ENCODE data around the gene DUSP7.

DUSP7 gene, protein sequence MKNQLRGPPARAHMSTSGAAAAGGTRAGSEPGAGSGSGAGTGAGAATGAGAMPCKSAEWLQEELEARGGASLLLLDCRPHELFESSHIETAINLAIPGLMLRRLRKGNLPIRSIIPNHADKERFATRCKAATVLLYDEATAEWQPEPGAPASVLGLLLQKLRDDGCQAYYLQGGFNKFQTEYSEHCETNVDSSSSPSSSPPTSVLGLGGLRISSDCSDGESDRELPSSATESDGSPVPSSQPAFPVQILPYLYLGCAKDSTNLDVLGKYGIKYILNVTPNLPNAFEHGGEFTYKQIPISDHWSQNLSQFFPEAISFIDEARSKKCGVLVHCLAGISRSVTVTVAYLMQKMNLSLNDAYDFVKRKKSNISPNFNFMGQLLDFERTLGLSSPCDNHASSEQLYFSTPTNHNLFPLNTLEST

DNA sequence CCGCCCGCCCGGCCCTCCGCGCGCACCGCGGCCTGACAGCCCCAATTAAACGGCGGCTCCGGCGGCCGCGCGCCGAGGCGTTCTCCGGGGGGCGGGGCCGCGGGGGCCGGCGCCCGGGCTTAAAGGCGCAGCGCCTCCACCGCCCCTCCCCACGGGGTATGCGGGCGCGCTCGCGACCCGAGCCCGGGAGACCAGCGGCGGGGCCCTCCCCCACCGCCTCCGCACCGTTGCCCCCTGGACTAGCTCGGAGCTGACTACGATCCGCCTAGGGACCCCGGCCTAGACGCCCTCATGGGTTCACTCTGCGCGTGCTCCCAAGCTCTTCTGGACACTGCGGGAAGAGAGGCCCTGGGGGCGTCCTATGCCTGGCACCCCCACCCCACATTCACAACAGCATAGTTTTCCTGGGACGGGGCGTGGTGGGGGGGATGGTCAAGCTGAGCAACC is at the start of gene DUSP7:
Gene DUSP7, minus strand, starts transcription at position 51 of the 447 bp plus-strand sequence. CDS start 205 bp downstream, outside the sequence.
- peak; percentile 86 for DNase-seq

DNA sequence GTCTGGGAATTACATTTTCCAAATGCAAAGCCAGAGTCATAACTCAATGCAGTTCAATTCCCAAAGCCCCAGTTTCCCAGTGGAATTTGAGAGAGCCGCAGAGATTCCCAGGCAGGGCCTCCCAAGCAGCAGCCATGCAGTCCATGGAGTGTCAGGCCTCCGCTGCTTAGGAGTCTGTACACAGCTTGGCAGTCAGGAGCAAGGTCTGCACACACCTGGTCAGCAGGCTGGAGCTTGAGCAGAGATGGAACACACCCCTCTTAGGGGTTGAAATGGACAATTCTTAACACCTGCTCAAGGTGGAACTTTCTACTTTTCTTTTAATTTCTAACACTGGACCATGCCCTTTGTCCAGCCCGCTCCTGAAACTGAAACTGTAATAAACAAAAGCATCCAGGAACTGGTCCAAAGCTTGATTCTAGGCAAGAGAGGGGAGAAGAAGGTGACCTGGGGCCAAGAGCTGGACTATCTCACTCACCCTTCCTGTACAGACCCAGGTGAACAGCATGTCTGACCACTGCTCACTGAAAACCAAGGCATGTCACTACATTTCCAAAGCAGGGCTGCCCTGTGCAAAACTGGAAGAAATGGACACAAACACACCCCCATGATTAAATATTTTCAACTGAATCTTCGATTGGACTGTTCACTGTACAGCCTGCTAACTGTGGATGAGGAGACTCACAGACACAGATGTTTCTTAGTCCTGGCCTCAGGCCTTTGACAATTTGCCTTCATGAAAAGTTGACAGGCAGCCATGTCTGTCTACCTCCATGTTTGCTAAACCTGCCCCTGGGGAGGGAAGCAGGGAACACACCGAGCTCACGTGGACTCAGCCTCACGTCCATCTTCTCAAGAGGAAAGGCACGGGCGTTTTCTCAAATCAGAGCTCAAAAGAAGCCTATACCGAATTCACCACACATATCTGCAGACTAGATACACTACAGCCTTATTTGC is 48.6 kb upstream of the DUSP7 start:
- no peak for DNase-seq

DNA sequence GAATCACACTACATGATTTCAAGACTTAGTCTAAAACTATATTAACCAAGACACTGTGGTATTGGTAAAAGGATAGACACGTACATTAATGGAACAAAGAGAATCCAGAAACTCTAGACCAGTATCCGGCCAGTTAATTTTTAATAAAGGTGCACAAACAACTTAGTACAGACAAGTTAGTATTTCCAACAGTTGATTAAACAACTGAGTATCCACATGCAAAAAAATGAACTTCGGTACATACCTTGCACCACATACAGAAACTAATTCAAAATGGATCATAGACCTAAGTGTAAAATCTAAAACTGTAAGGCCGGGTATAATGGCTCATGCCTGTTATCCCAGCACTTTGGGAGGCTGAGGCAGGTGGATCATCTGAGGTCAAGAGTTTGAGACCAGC is 46.6 kb upstream of the DUSP7 start:
- no peak for DNase-seq

DNA sequence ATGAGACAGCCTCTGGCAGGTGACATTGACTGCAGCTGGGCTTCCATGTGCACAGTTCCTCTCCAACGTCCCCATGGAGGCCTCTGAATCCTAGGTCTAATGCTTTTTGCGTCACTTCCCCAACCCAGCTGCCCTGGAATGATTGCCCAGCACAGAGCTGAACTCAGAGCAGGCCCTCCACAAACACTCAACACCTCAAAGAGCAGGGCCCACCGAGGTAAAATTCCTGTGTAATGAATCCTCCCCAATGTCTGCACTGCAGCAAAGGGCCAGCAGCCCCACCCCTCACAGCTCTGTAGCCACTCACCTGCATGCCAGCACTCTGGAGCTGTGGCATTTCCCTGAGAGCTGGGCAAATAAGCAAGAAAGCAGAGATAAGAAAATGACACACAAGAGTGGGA is 42.6 kb upstream of the DUSP7 start:
- DNase-seq = no peak

DNA sequence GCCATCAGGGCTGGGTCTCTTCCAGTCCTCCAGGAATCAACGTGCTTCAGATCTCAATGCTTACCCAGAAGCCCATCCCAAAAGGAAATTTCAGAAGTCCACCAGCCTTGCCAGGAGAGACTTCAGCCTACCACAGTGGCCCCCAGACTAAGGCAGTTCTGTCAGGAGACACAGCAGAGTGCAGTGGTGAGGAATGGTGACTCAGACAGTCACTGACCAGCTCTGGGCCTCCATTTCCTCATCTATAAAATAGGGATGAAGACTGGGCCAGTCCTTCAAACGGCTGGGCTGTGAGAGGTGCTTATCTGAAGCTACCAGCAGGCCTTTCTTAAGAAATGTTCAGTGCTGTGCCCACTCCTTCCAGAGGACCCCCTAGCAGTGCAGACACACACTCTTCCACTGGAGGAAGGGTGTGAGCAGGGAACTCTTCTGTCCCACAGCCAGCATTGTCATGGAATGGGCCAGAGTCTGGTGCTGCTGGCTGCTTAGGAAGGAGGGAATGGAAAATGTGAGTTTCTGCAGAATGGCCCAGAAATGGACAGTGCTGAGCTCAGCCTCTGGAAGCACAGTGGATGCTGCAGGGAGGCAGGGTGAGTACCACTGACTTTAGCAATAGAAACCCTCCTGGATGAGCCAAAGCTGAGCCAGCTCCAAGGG is 41.6 kb upstream of the DUSP7 start:
- no peak for DNase-seq

DNA sequence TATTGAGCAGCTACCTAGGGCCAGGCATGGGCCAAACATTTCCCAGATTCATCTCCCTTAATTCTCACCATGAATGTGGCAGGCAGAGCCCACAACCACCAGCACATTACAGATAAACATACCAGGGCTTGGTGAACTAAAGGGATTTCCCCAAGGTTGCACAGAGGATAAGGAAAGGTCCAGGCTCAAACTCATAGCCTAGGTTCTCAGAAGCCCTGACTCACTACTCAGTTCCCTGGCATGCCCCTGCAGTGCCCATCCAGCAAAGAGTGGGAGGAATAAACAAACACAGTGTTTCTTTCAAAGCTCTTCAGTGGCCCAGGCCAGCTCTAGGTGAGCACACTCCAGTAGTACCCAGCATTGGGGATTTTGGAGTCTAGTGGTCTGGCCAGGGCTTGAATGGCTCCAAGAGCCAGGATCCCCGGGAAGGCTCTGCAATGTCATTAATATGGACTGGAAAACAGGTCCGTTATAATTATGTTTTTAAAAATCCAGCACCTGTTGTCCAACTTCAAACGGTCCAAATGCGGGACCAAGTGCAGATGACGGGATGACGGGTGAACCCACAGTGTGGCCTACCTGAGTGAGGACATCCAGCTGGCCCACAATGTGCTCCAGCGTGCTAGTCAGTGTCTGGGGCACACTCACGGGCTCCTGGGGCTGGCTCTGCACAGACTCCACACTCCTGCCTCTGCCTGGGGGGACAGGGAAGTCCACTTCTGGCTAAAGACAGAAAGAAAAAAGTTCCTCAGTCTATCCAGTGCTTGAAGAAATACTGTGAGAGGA is 39.8 kb upstream of the DUSP7 start:
- no peak for DNase-seq

DNA sequence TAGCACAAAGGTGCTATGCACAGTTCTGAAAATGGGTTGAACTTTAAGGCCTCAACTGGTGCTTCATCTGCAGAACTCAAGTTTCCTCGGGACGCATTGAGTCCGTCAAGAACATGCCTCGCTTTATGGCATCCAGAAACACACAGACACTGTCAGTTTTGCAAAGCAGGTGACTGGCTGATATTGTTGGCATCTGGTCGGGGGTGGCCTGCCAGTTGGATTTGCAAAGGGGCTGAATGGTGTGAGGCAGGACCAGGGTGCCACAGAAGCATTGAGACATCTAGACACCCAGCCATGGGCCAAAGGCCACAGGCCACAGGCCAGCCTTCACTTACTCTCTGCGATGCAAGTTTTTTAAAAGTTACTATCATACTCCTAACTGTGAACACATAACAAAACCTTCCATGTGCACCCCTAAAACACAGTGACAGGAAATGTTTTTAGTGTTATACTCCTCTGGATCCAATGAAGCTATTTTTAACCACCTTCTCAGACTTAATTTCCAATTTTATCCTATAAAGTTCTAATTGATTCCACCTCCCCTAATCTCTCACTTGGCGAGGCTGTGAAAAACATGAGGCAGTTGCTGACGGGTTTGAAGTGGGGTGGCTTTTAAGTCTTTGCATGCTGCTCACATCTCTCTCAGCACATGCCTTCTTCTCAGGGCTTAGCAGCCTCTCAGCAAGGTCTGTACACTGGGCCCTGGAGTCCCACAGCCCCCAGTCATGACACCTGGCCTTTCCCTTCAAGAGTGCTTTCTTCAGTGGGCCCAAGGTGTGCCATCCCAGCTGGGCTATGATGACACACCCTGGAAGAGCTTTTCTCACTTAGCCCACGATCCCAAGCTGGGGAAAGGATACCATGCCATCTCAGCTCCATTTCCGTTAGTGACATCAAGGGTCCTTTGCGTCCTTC is 38.5 kb upstream of the DUSP7 start:
- DNase-seq = no peak

DNA sequence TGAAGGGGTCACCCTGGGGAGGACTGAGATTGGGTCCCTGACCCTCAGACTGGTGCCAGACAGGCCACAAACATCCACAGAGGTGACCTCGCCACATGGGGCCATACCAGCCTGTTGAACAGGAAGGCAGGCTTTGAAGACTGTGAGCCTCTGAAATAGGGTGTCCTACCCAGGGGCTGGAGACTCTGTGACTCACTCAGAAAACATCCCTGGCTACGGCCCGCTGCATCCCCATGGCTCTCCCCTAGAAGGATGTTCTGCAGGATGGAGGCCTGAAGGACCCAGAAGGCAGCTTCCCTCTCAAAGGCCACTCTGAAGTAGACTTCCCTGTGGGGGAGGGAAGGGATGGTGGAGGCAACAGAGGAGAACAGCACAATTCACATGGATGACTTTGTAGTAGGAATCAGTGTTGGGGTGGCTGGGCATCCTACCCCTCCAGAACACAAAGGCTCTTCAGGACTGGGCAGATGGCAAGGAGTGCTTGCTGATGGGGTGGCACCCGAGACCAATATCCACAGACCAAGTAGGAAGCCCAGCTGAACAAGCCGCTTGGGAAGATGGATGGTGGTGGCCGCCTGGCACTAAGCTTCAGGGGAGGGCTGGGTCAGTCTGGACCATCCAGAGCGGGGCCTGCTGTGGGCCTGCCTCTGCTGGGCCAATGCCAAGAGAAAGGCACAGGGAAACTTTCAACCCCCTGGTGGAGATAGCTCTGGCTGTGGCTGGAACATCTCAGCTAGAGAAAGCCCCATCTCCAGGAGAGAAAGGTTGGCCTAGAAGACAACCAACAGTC is 37.6 kb upstream of the DUSP7 start:
- DNase-seq = no peak

DNA sequence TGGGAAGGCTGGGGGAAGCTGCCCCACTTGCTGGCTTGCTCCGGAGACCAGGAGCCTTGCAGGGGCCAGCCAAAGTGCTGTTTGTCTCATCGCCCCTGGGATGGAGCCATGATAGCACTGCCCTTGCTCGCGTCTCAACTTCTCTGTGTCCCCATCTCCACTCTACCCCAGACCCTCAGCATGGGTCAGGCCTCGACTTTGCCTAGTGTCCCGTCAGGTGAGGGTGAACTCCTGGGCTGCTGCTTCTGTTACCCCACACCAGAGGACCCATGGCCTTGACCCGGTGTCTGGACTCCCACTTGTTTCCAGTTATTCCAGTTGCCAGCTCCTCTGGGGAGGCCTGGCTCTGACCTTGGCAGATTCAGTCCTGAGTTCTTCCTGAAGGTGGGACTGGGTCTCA is 36.5 kb upstream of the DUSP7 start:
- no peak for DNase-seq

DNA sequence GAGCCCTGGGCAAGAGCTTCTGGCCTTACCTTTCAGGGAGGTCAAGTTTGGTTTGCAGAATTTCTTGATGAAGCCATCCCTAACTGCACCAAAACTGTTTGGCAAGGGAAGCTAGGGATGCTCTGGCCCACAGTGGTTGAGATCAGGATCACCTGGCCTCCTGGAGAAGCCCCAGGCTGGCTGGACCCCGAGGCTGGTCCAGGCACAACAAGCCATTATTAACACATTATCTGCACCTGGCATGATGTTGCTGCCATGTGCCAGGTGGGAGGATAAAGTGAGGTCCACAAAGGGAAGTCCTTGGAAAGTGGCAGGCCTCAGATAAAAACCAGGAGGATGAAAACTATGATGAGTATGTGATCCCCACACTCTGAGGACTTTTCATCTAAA is 35.9 kb upstream of the DUSP7 start:
- DNase-seq = no peak

DNA sequence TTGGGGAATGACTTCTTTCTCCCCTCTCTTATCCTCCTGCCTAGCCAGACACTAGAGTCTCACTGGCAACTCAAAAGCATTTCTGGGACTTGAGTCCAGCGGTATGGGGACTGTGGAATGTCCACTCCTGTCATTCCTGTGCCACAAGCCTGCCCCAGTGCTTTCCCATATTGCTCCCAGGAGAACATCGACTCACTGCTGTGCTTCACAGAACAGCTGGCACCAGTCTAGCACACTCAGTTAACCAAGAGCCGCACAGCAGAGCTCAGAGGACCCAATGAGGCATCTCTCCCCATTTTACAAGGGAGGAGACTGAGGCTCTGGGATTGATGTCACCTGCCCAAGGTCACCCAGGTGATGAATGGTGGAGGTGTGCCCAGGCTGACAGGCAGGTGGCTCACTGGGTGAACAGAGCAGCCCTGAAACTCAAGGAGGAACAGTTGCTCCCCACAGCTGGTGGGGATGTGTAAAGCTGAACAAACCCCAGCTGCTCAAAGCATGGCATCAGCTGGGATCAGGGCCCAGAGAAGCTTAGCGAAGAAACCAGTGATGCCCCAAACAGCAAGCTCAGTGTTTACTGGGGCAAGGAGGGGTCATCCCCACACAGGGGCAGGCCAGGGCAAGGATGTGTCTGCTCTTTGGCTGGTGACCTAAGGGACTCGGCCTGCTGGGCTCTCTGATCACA is 35.4 kb upstream of the DUSP7 start:
- no peak for DNase-seq

DNA sequence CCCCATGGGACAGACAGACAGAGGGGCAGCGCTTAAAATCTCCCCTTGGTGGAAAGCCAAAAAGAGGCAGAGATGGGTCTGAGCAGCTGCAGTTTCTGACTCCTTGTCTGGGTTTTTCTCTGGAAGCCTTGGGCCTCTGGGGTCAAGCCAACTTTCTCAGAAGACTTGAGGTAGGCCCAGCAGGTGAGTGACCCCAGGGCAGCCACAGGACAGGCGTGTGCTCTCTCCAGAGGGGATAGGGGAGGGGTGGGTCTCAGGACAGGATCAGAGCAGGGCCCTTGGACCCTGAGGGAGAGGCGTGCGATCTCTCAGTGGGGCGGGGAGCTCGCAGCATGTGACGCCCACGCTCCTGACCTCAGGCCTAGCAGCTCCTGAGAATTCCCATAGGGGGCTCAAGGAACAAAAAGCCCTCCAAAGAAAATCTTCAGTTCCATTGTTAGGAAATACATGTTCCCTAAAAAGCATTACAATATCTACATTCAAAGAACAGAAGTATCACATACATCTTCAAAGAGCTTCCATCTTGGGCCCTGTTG is 34.6 kb upstream of the DUSP7 start:
- no peak for DNase-seq

DNA sequence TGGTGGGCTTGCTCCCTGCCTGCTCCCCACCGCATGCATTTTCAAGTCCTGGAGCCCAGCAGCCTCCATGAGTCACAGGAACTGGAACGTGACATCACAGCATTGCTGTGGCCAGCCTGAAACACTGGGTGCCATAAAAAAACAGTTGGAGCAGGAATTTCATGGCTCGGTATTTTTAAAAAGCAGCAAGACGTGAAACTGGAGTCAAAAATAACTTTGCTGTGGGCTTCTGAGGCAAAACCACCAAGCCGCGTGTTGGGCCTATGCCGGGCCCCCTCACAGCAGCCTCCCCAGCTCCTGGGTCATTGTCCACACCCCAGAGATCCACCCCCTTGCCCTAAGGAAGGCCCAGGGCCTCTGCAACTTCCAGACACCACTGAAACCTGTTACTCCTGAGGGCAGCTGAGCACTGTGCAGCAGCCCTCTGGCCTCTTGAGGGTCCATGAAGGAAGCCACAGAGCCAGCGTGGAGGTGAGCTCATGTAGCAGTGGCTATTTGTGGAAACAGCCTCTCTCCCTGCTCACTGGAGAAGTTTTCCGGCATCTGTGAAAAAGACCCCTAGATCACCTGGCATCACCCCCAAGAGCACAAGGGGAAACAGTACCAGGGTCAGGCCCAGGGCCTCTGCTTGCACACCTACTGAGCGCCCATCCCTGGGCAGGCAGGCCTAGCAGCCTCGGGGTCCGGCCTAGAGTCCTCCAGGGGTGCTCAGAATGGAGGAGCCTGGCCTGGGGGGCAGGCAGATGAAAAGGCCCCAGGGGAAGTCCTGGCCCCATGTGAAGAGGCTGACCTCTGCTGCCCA is 34.0 kb upstream of the DUSP7 start:
- DNase-seq = no peak

DNA sequence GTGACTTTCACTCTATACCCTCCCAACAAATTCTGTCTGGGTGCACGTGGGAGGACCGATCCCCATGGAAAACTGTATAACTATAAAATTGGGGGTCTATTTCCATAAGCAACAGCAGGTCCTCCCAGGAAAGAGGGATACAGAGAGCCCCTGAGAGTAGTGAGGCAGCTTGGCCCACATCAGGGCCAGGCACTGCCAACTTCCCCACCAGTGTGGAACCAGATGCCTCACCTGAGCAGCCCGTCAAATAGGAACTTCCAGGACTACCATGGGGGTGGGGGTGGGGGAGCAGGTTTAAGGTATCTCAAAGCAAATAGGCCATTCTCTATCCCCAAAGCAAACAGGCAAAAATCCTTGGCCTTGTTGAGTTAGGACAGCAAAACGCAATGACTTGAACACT is 33.3 kb upstream of the DUSP7 start:
- no peak for DNase-seq

DNA sequence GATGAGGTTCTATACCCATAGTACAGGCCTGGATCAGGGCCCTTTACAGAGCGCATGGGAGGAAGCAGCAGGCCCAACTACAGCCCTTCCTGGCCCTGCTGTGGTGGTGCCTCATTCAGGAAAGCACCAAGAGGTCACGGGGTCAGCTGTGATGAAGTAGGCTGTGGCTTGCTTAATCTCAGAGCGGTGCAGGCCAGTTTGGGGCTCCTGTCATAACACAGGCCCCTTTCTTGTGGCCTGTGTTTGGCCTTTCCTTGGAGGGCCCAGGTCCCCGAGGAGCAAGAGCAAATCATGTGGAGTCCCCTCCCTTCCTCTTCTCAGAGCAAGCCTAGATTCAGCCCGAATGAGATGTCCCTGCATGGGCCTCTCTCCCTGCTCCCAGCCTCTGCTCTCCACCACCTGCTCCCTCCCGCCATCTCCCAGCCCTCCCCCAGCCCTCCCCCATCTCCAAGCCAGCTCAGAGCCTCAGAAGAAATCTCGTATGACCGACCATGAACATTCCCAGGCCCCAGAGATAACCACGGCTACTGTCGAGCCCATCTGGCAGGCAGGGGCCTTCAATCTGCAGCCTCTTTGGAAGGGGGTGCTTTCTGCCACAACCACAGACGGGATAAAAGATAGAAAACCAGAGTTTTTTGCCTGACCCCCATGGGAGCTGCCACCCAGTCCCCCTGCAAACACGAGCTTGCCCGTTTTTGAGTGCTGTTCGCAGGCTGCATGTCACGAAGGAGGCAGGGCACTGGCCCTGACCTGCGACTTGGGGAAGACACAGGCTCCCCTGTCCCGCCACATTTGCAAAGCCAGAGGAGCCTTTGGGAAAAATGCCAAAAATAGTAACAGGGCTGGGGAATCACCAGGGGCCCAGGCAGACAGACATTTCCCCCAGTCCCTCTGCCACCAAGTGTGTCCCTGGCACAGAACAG is 32.3 kb upstream of the DUSP7 start:
- DNase-seq = no peak

DNA sequence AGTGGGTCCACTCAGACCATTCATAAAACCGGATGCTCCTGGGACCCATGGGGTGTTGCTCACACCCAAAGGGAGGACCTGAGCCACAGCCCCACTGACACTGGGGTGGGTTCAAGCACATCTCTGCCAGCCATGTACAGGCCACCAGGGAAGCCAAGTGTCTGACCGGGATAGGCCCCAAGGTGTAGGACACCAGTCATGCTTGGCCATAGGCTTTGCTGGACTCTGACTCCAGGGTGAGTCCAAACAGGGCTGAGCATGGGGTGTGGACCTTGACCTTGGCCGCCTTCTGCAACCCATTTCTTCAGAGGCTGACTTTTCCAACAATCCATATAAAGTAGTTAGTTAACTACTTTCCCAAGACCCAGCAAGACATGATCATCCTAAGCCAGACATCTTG is 31.4 kb upstream of the DUSP7 start:
- no peak for DNase-seq

DNA sequence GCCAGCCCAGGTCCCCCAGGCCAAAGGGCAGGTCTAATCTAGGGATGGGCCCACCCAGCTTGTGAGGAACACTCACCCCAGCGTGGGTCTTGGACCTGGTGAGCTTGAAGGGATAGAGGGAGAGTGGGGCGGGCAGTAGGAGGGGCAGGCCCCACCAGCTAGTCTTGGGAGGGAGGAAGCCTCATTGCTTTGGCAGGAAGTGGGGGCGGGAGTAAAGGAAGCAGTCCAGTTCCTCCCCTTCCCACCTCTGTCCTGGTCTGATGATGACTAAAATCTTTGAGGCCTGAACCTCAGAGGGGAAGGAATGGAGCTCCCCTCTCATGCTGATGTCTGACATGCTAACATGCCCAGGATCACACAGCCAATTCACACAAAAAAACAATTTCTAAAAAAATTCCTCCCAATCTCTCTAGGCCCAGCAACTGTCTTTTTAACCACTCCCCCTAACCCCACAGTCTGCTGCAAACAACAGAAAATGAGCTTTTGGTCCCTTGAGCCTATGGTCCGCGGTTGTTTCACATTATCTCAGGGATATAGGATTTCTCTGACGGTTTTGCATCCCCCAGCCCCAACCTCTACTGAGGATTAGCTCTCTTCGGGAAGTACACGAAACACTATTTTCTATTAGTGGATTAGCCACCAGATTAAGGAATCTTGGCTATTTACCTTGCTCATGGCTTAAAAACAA is 30.7 kb upstream of the DUSP7 start:
- no peak for DNase-seq
